ENCODE measurements around the gene INHBE. TPM values are rescaled to one million over a fixed set of nuclear protein-coding genes. Genes with fewer than 3 reads are reported as not detected.
"Not testable (repeated sequence)": the region's sequence is repeated elsewhere in the genome, so short reads cannot be mapped to it uniquely, and the experiment has no call there.

Gene INHBE
- total RNA-seq, 1 donor from 2014 or later: not detected

- no peak for DNase-seq
Observed at GRCh38 chr12:57476162-57476992, 21.3 kb downstream of the INHBE start.

GRCh38 chr12:57476993-57477709, 22.0 kb downstream of the INHBE start:
- no peak for DNase-seq

GRCh38 chr12:57477710-57478681, 22.9 kb downstream of the INHBE start:
- DNase-seq: no peak

GRCh38 chr12:57479043-57479375, 23.9 kb downstream of the INHBE start:
- no peak for DNase-seq

GRCh38 chr12:57479376-57480115, 24.4 kb downstream of the INHBE start, which contains the start of gene ARHGAP9:
ARHGAP9 (minus strand) TSS chr12:57479866; CDS start chr12:57479406, 460 bp downstream.
- DNase-seq: no peak

GRCh38 chr12:57481671-57482070, 26.6 kb downstream of the INHBE start:
- no peak for DNase-seq

- no peak for DNase-seq
Observed at GRCh38 chr12:57483466-57483865, 28.4 kb downstream of the INHBE start.

GRCh38 chr12:57485695-57486094, 30.6 kb downstream of the INHBE start:
- DNase-seq: no peak

GRCh38 chr12:57487055-57487596, 32.0 kb downstream of the INHBE start:
- peak; percentile 8 for DNase-seq

- DNase-seq: peak; percentile 99
Observed at GRCh38 chr12:57487597-57488401, 32.7 kb downstream of the INHBE start, which contains the start of gene MARS1. MARS1 (plus strand) TSS chr12:57488068; CDS start chr12:57488091, 23 bp downstream.

- peak; percentile 25 for DNase-seq
Observed at GRCh38 chr12:57488402-57489156, 33.5 kb downstream of the INHBE start.

- DNase-seq: no peak
Observed at GRCh38 chr12:57489157-57489641, 34.1 kb downstream of the INHBE start.

GRCh38 chr12:57490126-57490525, 35.0 kb downstream of the INHBE start:
- DNase-seq: no peak

- no peak for DNase-seq
Observed at GRCh38 chr12:57491393-57492280, 36.5 kb downstream of the INHBE start.

GRCh38 chr12:57495051-57495701, 40.1 kb downstream of the INHBE start:
- DNase-seq: not testable (repeated sequence)

- no peak for DNase-seq
Observed at GRCh38 chr12:57496822-57497221, 41.7 kb downstream of the INHBE start.
